GM12864 (cell line): ENCODE data around the gene DAPK2.

ENCODE experiments used
- DNase-seq: peaks from one replicate; pipeline ENCODE4 v3.0.0-alpha.2; 2011; ENCODE audit warnings: low read depth
- H3K4me3 ChIP-seq: 2 replicates; pipeline ENCODE4 v1.5.1; 2011; ENCODE audit warnings: mild to moderate bottlenecking, low read depth, low read length, control low read depth
- CTCF ChIP-seq: IDR thresholded peaks from 2 replicates; pipeline ENCODE4 v1.5.1; 2011; ENCODE audit warnings: low read depth, mild to moderate bottlenecking, moderate library complexity, low read length, control low read depth, inconsistent platforms; ENCODE audit errors: missing control alignments

DAPK2 gene

GRCh38 chr15:63872759-63873510 lies 173.3 kb downstream of the DAPK2 start:
- H3K4me3 ChIP-seq, result no peak overlapping the region
- no peak for DNase-seq
- TF ChIP-seq CTCF, result no peak

DNA sequence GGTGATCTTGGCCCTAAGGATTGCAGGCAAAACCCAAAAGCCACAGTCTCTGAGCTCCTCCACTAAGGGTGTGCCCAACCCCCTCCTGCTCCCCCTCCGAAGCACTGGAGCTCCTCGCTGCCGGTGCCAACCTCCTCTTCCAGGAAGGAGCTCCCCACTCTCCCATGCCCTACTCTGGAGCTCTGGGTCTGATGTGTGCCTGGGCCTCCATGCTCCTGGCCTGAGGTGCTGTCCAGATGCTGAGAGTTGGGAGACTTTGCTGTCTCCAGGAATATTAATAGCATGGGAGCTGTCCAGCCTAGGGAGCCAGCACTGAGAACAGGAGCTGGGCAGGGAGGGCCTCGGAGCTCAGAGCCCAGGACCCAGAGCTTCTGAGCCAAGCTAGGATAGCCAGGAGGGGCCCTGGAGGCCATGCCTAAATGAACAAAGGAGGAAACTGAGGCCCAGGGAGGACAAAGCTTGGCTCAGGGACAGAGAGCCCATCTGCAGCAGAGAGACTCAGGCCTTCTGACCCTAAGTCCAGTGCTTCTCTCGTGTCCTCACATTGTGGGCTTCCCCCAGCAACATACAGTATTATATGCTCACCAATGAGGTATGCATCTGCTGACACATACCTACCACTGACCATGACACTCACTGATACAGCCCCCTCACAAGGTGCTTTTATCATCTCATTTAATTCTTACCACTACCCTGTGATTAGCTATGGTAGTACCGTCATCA lies 175.6 kb downstream of the DAPK2 start:
- H3K4me3 ChIP-seq, result no peak overlapping the region
- DNase-seq, result no peak
- no peak for TF ChIP-seq CTCF

DNA sequence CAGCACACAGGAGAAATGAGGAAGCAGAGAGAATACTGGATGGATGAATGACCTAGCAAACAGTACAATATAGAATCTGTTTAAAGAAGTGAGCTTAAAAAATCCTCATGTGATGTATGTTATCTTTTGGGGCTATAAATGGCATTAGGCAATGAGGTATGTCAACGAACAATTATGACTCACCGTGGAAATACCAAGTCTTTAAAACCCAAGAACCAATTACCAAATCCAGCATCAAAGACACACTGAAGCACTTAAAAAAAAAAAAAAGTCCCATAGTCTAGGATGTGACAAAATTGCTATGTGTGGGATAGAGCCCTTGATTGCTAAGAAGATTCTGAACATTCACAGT lies 176.3 kb downstream of the DAPK2 start:
- no peak for DNase-seq
- H3K4me3 ChIP-seq, result no peak overlapping the region
- TF ChIP-seq CTCF, result no peak

DNA sequence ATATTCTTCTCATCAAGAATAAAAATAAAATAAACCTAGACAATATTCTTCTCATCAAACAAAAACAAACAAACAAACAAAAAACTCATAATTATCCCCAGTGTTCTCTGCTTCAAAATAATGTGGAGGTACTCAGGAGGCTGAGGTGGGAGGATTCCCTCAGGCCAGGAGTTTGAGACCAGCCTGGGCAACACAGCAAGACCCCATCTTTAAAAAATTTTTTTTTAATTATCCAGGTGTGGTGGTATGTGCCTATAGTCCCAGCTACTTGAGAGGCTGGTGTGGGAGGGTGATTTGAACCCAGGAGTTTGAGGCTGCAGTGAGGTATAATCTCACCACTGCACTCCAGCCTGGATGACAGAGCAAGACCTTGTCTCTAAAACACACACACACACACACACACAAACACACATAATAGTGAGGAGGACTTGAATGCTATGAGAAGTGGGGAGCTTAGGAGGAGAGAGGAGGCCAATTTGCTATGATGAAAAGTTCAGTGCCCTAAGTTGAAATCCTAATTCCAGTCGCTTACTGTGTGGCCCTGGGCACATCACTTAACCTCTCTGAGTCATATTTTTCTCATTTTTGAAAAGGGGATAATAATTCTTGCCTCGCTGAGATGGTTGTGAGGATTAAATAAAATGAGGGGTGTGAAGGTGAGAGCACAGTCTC lies 176.8 kb downstream of the DAPK2 start:
- no peak for DNase-seq
- H3K4me3 ChIP-seq, result no peak overlapping the region
- TF ChIP-seq CTCF, result no peak

GRCh38 chr15:63864186-63864585 lies 182.1 kb downstream of the DAPK2 start:
- TF ChIP-seq CTCF, result no peak
- H3K4me3 ChIP-seq, result no peak overlapping the region
- no peak for DNase-seq

GRCh38 chr15:63861946-63862517 lies 184.3 kb downstream of the DAPK2 start:
- no peak for DNase-seq
- no peak overlapping the region for H3K4me3 ChIP-seq
- no peak for TF ChIP-seq CTCF
